GM12878 (cell line): ENCODE measurements around the gene OGFOD3. TPM values are rescaled to one million over a fixed set of nuclear protein-coding genes. Genes with fewer than 3 reads are reported as not detected.

Source experiments
- ASH2L ChIP-seq: fragments of 300-600, 200-600 bp; sonication (generic); IDR thresholded peaks from 2 replicates; pipeline ENCODE4 v1.6.1; 2017; ENCODE audit warnings: low read depth, mild to moderate bottlenecking, borderline replicate concordance
- CBX5 ChIP-seq: sonication (generic); IDR thresholded peaks from 2 replicates; pipeline ENCODE4 v1.6.1; 2016; ENCODE audit warnings: low read depth, moderate library complexity, mild to moderate bottlenecking, inconsistent platforms
- RELA ChIP-seq: fragments of 450-650 bp; IDR thresholded peaks from 2 replicates; pipeline ENCODE4 v1.8.0; 2014; ENCODE audit warnings: borderline replicate concordance; ENCODE audit not compliant: partially characterized antibody
- SRF ChIP-seq, 2 experiments: IDR thresholded peaks; 2 replicates each; pipeline ENCODE4 v1.6.1; 2011; ENCODE audit warnings: low read depth in 2 of 2, low read length in 2 of 2, mild to moderate bottlenecking in 1 of 2, moderate library complexity in 1 of 2
- SUZ12 ChIP-seq: fragments of 200-600 bp; sonication (generic); IDR thresholded peaks from one replicate; pipeline ENCODE4 v1.6.1; 2018; ENCODE audit warnings: antibody characterized with exemption, mild to moderate bottlenecking; ENCODE audit not compliant: unreplicated experiment
- WRNIP1 ChIP-seq: IDR thresholded peaks from 2 replicates; pipeline ENCODE4 v1.6.1; 2011; ENCODE audit warnings: low read depth, low read length, improper control_type of control experiment, borderline replicate concordance
- ZNF622 ChIP-seq: fragments of 450-650 bp; IDR thresholded peaks from 2 replicates; pipeline ENCODE4 v1.6.1; 2017; ENCODE audit warnings: mild to moderate bottlenecking, inconsistent platforms
- polyA plus RNA-seq, 11 experiments: library from polyadenylated mRNA; depleted of rRNA in 4 of 11; unstranded in 6 of 11; stranded (reverse) in 5 of 11; fragments of >200 nt; fragmentation: Nextera tagmentation in 4 of 11; fragmentation: Illumina TruSeq in 1 of 11; extraction: Ambion mirVana in 4 of 11; extraction: Trizol in 1 of 11; gene quantifications; 1 replicate in 1 of 11; 2 replicates in 10 of 11; pipeline versions ENCODE4 v1.2.1 to v1.2.3, GENCODE V29; 2011 to 2016; ENCODE audit warnings: inconsistent platforms in 2 of 11, missing spikeins in 2 of 11, low read depth in 1 of 11
- total RNA-seq, 4 experiments: library from RNA; depleted of rRNA in 3 of 4; stranded (reverse); fragments of >200 nt in 3 of 4; fragmentation: Illumina TruSeq in 1 of 4; extraction: Trizol in 1 of 4; gene quantifications; 2 replicates each; pipeline versions ENCODE4 v1.2.1 to v1.2.3, GENCODE V29; 2013 to 2021
- TF ChIP-seq, protein P1 (sequence below): IDR thresholded peaks from 2 replicates; pipeline ENCODE4 v1.6.1; 2012; ENCODE audit warnings: improper control_type of control experiment, low read depth, low read length; ENCODE audit not compliant: insufficient replicate concordance

Gene OGFOD3
- total and polyA plus RNA-seq, 10 of the 15 experiments (the other 5 are each of a cell fraction or from before 2014, with no cell fraction given) = 0.48 to 28.4 (median 18.3) TPM

DNA sequence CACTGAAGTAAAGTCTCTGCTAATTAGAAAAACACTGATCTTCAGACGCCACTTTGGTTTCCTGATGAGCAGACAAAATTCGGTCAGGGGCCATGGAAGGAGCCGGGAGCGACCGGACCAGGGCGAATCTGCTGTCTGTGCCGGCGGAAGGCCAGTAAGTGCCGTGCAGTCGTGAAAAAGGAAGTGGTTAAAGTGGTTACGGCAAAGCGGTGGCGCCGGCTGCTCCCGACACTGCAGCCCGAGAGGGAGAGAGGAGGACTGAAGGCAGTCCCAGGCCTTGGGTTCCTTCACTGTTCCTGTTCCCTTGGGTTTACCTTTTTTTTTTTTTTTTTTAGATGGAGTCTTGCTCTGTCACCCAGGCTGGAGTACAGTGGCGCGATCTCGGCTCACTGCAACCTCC, 17.6 kb downstream of the OGFOD3 start (continued):
- TF ChIP-seq, protein P1, sequence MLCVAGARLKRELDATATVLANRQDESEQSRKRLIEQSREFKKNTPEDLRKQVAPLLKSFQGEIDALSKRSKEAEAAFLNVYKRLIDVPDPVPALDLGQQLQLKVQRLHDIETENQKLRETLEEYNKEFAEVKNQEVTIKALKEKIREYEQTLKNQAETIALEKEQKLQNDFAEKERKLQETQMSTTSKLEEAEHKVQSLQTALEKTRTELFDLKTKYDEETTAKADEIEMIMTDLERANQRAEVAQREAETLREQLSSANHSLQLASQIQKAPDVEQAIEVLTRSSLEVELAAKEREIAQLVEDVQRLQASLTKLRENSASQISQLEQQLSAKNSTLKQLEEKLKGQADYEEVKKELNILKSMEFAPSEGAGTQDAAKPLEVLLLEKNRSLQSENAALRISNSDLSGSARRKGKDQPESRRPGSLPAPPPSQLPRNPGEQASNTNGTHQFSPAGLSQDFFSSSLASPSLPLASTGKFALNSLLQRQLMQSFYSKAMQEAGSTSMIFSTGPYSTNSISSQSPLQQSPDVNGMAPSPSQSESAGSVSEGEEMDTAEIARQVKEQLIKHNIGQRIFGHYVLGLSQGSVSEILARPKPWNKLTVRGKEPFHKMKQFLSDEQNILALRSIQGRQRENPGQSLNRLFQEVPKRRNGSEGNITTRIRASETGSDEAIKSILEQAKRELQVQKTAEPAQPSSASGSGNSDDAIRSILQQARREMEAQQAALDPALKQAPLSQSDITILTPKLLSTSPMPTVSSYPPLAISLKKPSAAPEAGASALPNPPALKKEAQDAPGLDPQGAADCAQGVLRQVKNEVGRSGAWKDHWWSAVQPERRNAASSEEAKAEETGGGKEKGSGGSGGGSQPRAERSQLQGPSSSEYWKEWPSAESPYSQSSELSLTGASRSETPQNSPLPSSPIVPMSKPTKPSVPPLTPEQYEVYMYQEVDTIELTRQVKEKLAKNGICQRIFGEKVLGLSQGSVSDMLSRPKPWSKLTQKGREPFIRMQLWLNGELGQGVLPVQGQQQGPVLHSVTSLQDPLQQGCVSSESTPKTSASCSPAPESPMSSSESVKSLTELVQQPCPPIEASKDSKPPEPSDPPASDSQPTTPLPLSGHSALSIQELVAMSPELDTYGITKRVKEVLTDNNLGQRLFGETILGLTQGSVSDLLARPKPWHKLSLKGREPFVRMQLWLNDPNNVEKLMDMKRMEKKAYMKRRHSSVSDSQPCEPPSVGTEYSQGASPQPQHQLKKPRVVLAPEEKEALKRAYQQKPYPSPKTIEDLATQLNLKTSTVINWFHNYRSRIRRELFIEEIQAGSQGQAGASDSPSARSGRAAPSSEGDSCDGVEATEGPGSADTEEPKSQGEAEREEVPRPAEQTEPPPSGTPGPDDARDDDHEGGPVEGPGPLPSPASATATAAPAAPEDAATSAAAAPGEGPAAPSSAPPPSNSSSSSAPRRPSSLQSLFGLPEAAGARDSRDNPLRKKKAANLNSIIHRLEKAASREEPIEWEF = no peak
- no peak for TF ChIP-seq SRF (IDR thresholded peaks at IDR 0.05; ENCODE audit: low read depth in 2 of 2, low read length in 2 of 2)
- no peak for TF ChIP-seq CBX5
- no peak for TF ChIP-seq SUZ12
- no peak for TF ChIP-seq ZNF622
- TF ChIP-seq RELA = no peak
- TF ChIP-seq WRNIP1 = no peak
- TF ChIP-seq ASH2L = no peak
